Liver (tissue), 3 donors: ENCODE data around the gene DTNB.

Source experiments
- ATF3 ChIP-seq: IDR thresholded peaks from 2 replicates; pipeline ENCODE4 v1.6.1; 2016; ENCODE audit warnings: antibody characterized with exemption
- CTCF ChIP-seq: fragments of 150-350 bp; IDR thresholded peaks from 2 replicates; pipeline ENCODE4 v1.5.1; 2017; ENCODE audit warnings: improper control_type of control experiment, low read depth, low read length; ENCODE audit not compliant: missing input control
- FOXA1 ChIP-seq: IDR thresholded peaks from 2 replicates; pipeline ENCODE4 v1.6.1; 2016; ENCODE audit warnings: antibody characterized with exemption
- NR2F2 ChIP-seq: IDR thresholded peaks from 2 replicates; pipeline ENCODE4 v1.6.1; 2016; ENCODE audit warnings: antibody characterized with exemption
- RAD21 ChIP-seq, 2 donors: IDR thresholded peaks; 2 replicates each; pipeline ENCODE4 v1.6.1; 2016; ENCODE audit warnings: antibody characterized with exemption in 2 of 2, mild to moderate bottlenecking in 2 of 2
- REST ChIP-seq: IDR thresholded peaks from 2 replicates; pipeline ENCODE4 v1.6.1; 2016; ENCODE audit warnings: antibody characterized with exemption, mild to moderate bottlenecking
- TAF1 ChIP-seq: conservative IDR thresholded peaks from 2 replicates; pipeline ENCODE4 v1.6.1; 2016; ENCODE audit warnings: antibody characterized with exemption, mild to moderate bottlenecking
- YY1 ChIP-seq: IDR thresholded peaks from 2 replicates; pipeline ENCODE4 v1.6.1; 2016; ENCODE audit warnings: antibody characterized with exemption, mild to moderate bottlenecking
- donor health status: healthy.
- donor health status: healthy.

- TF ChIP-seq CTCF (no peak), YY1 (no peak), TAF1 (no peak), NR2F2 (no peak), REST (no peak), ATF3 (no peak), FOXA1 (no peak), RAD21 (IDR thresholded peaks at IDR 0.05) (no peak)
Observed at GRCh38 chr2:25602333-25602723, 71.0 kb downstream of the DTNB start.
